ENCODE measurements around the gene SLC35F3. TPM values are rescaled to one million over a fixed set of nuclear protein-coding genes. Genes with fewer than 3 reads are reported as not detected.

Gene SLC35F3
- total RNA-seq, 1 donor from 2014 or later, result 0.68 TPM

DNA sequence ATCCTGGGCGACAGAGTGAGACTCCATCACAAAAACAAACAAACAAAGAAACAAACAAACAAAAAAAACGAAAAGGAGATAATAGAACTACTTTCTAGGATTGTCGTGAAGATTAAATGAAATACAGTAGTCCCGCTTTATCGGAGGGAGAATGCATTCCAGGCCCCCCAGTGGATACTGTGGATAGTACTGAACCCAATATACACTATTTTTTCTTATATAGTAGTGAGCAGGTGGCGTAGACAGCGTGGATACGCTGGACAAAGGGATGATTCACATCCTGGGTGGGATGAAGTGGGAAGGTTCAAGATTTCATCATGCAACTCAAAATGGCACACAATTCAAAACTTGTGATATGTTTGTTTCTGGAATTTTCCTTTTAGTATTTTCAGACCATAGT lies 8.0 kb downstream of the SLC35F3 start:
- ATAC-seq, result no peak

DNA sequence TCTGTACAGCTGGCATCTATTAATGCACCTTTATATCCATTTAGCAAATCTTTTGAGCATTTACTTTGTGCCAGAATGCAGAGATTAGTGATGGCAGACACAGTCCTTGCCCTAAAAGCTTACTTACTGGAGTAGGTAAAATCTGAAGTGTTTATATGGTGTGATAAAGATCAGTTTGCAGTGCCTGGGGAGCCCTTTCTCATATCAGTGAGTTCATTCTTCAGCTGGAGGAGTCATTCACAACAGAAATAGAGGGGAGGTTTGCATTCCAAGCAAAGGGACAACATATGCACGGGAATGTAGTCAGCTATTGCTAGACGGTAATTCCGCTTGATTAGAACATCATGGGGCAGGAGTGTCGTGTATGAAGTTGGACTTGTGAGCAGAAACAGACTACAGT lies 8.4 kb downstream of the SLC35F3 start:
- ATAC-seq, result no peak

GRCh38 chr1:233916706-233917105 lies 12.2 kb downstream of the SLC35F3 start:
- ATAC-seq, result no peak

- no peak for ATAC-seq
These were observed 15.3 kb downstream of the SLC35F3 start for GRCh38 chr1:233919786-233920185.

- ATAC-seq, result no peak
These were observed 23.6 kb downstream of the SLC35F3 start for GRCh38 chr1:233928123-233928522.

DNA sequence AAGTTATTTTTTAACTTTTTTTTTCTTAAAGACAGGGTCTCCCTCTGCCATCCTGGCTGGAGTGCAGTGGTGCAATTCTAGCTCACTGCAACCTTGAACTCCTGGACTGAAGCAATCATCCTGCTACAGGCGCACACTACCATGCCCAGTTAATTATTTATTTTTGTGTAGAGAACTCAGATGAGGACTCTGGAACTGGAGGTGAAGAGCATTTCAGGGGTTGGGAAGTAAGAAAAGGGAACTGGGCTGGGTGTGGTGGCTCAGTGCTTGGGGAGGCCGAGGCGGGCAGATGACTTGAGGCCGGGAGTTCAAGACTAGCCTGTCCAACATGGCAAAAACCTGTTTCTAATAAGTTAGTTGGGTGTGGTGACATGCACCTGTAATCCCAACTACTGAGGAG lies 28.9 kb downstream of the SLC35F3 start:
- ATAC-seq, result no peak

- ATAC-seq, result no peak
These were observed 30.9 kb downstream of the SLC35F3 start for GRCh38 chr1:233935297-233935868.

GRCh38 chr1:233936422-233936821 lies 31.9 kb downstream of the SLC35F3 start:
- no peak for ATAC-seq

GRCh38 chr1:233936842-233937241 lies 32.4 kb downstream of the SLC35F3 start:
- ATAC-seq, result no peak

GRCh38 chr1:233938476-233938875 lies 34.0 kb downstream of the SLC35F3 start:
- no peak for ATAC-seq

GRCh38 chr1:233939451-233939850 lies 35.0 kb downstream of the SLC35F3 start:
- ATAC-seq, result no peak

DNA sequence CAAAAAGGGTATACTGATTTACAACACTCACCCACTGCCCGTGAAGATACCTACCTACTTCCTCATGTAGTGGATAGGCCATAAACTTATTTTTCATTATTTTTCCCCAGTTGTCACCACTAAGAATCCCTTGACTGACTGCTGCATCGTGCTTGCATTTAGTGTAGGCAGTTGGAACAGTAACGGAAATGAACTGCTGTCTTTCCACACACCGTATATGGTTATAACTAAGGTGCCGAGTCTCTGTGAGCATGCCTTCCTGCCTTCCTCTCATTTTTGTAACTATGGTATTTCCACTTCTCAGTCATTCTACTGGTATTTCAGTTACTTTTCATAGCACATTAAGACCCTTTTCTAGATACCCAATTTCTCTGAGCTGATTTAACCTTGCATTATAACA lies 36.4 kb downstream of the SLC35F3 start:
- no peak for ATAC-seq

GRCh38 chr1:233944601-233945000 lies 40.1 kb downstream of the SLC35F3 start:
- ATAC-seq, result no peak

GRCh38 chr1:233945573-233945972 lies 41.1 kb downstream of the SLC35F3 start:
- ATAC-seq, result no peak

- ATAC-seq, result no peak
These were observed 41.5 kb downstream of the SLC35F3 start for GRCh38 chr1:233945979-233946378.

DNA sequence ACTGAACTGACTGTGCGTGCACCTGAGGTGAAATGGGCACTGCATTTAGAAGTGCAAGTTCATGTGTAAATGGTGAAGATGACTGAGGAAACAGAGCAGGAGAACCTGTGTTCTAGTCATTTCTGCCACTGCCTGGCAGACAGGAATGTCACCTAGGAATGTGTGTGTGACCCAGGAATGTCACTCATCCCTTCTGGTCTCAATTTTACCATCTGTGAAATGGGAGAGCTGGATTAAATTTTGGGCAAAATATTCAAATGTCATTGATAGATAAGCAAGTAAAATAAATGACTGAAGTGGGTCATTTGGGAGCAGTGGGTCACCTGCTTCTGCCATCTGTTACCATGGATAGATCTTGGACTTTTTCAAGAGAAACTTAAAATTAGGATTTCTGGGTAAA lies 42.2 kb downstream of the SLC35F3 start:
- no peak for ATAC-seq

- no peak for ATAC-seq
These were observed 47.3 kb downstream of the SLC35F3 start for GRCh38 chr1:233951804-233952203.

DNA sequence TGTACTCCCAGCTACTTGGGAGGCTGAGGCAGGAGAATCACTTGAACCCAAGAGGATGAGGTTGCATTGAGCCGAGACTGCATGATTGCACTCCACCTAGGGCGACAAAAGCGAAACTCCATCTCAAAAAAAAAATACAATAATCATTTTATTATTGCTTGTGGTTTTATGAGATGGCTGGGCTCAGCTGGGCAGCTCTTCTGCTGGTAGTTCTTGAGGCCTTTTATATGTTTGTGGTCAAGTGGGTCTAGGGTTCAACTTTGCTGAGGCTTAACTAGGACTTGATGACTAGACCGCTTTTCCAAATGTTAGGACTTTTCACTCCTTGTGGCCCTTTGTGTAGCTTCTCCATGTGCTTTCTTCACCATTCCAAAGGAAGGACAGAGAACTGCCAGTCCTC lies 53.2 kb downstream of the SLC35F3 start:
- no peak for ATAC-seq

GRCh38 chr1:233959102-233959501 lies 54.6 kb downstream of the SLC35F3 start:
- no peak for ATAC-seq

- ATAC-seq, result no peak
These were observed 55.5 kb downstream of the SLC35F3 start for GRCh38 chr1:233959971-233960370.

DNA sequence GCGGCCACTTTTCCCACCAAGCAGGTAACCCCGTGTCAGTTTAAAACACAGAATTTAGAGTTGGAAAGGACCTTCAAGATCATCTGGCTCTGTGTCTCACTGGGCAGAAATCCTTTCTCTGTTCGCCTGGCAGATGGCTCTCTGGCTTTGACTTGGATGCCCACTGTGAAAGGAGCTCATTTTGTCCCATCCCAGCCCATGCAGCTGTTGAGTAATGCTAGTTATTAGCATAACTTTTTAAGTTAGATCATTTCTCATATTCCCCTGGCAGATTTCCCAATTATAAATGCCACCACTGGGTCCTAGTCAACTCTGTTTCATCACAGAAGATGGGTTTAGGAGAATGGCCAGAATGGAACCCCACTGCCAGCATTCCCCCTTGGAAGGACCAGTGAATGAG lies 55.9 kb downstream of the SLC35F3 start:
- no peak for ATAC-seq

- ATAC-seq, result no peak
These were observed 58.4 kb downstream of the SLC35F3 start for GRCh38 chr1:233962878-233963277.

- ATAC-seq, result no peak
These were observed 61.4 kb downstream of the SLC35F3 start for GRCh38 chr1:233965856-233966255.

DNA sequence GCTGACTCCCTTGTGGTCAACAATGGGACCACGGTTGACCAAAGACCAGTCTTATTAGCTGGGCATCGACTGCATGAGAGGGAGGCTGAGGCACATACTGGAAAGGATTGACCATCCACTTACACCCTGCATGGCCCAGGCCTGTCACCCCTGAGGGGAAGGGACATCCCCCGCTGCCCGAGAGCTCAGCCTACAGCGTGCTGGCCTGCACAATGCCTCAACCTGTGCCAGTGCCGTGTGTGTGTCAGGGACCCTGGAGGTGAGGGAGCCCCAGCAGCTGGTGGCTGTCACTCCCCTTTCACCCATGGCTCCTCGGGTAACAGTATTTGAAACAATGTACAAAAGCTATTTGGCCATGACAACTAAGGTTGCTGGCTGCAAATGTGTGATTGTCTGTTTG lies 67.3 kb downstream of the SLC35F3 start:
- no peak for ATAC-seq

DNA sequence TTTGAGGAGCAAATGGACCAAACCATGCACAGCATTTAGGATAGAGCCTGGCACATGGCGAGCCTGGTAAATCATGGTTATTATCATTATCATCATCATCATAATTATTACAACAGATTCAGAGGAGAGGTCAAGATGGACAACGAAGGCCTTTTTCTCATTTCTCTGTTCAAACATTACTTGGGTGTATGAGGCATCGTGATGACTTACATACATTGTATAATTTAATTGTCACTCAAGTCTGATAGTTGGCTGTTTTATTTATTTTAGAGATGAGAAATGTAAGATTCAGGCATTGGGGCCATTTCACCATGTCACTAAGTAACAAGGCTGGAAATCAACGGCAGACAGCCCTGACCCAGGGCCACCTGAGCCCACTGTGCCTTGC lies 68.1 kb downstream of the SLC35F3 start:
- no peak for ATAC-seq
